IMR-90 (cell line): ENCODE data around the gene CALR3. TPM values are rescaled to one million over a fixed set of nuclear protein-coding genes. Genes with fewer than 3 reads are reported as not detected.
"Not testable (repeated sequence)": the region's sequence is repeated elsewhere in the genome, so short reads cannot be mapped to it uniquely, and the experiment has no call there.

ENCODE experiments used
- ATAC-seq: fragments of 200-7000 bp; cut with Tn5 transposase; 2 replicates; pipeline ENCODE4 v1.9.1; 2020; ENCODE audit warnings: low read depth, mild to moderate bottlenecking, moderate library complexity
- BruUV-seq: library from RNA; stranded (reverse); fragments of 400-500 nt; replicated peaks from 2 replicates; lab custom pipeline; 2021; lab: Mats Ljungman, UMichigan
- CTCF ChIA-PET: fragments of 300-600 bp; formaldehyde crosslinking; extraction: SDS; loops from one replicate; lab custom pipeline; 2021; ENCODE audit warnings: antibody characterized with exemption; lab: Yijun Ruan, JAX
- POLR2A ChIA-PET: fragments of 300-600 bp; sonication (Branson Sonifier 250); formaldehyde crosslinking; loops from one replicate; lab custom pipeline; 2022; ENCODE audit warnings: antibody characterized with exemption; ENCODE audit not compliant: unreplicated experiment; lab: Charles Lee
- DNase-seq: peaks from one replicate; pipeline ENCODE4 v3.0.0; 2013
- H2AFZ ChIP-seq: replicated peaks from 2 replicates; pipeline ENCODE3; 2013; ENCODE audit warnings: low read length, mild to moderate bottlenecking; ENCODE audit not compliant: poor library complexity
- H2AK5ac ChIP-seq: 2 replicates; pipeline ENCODE4 v1.6.1; 2013; ENCODE audit warnings: low read depth, low read length, inconsistent platforms
- H2AK9ac ChIP-seq: replicated peaks from 2 replicates; pipeline ENCODE3; 2013; ENCODE audit warnings: mild to moderate bottlenecking, low read depth, low read length, moderate library complexity; ENCODE audit not compliant: poor library complexity
- H2BK120ac ChIP-seq: 2 replicates; pipeline ENCODE4 v1.6.1; 2013; ENCODE audit warnings: low read depth, low read length, inconsistent platforms
- H2BK15ac ChIP-seq: 3 replicates; pipeline ENCODE4 v1.6.1; 2013; ENCODE audit warnings: low read depth, low read length, inconsistent platforms
- H2BK20ac ChIP-seq: 2 replicates; pipeline ENCODE4 v1.6.1; 2013; ENCODE audit warnings: low read depth, mild to moderate bottlenecking, inconsistent platforms, low read length, moderate library complexity
- H2BK5ac ChIP-seq: 2 replicates; pipeline ENCODE4 v1.6.1; 2013; ENCODE audit warnings: mild to moderate bottlenecking, low read depth, low read length, inconsistent platforms; ENCODE audit not compliant: poor library complexity, severe bottlenecking
- H3K14ac ChIP-seq: replicated peaks from 2 replicates; pipeline ENCODE4 v1.6.1; 2013; ENCODE audit warnings: low read depth, low read length, inconsistent platforms
- H3K18ac ChIP-seq: 2 replicates; pipeline ENCODE4 v1.6.1; 2013; ENCODE audit warnings: low read depth, low read length, control low read depth
- H3K23ac ChIP-seq: 2 replicates; pipeline ENCODE4 v1.6.1; 2013; ENCODE audit warnings: low read depth, low read length, inconsistent platforms
- H3K27ac ChIP-seq: 2 replicates; pipeline ENCODE4 v1.5.1; 2013; ENCODE audit warnings: mild to moderate bottlenecking, control low read depth, low read length; ENCODE audit not compliant: insufficient read depth
- H3K27me3 ChIP-seq: 2 replicates; pipeline ENCODE4 v1.6.1; 2013; ENCODE audit warnings: low read length; ENCODE audit not compliant: control insufficient read depth, insufficient read depth
- H3K36me3 ChIP-seq: 2 replicates; pipeline ENCODE4 v1.6.1; 2013; ENCODE audit warnings: low read length, mixed read lengths; ENCODE audit not compliant: control insufficient read depth, insufficient read depth
- H3K4ac ChIP-seq: 2 replicates; pipeline ENCODE4 v1.6.1; 2013; ENCODE audit warnings: low read depth, low read length, inconsistent platforms
- H3K4me1 ChIP-seq: 2 replicates; pipeline ENCODE4 v1.6.1; 2013; ENCODE audit warnings: low read length, mixed read lengths; ENCODE audit not compliant: control insufficient read depth, insufficient read depth
- H3K4me2 ChIP-seq: 2 replicates; pipeline ENCODE4 v1.6.1; 2013; ENCODE audit warnings: low read depth, mild to moderate bottlenecking, control low read depth, low read length, moderate library complexity
- H3K4me3 ChIP-seq: 2 replicates; pipeline ENCODE4 v1.5.1; 2013; ENCODE audit warnings: low read depth, mild to moderate bottlenecking, control low read depth, low read length, moderate library complexity; ENCODE audit not compliant: insufficient read depth
- H3K56ac ChIP-seq: 2 replicates; pipeline ENCODE4 v1.6.1; 2013; ENCODE audit warnings: low read length, inconsistent platforms; ENCODE audit not compliant: insufficient read depth; ENCODE audit errors: extremely low read depth
- H3K79me1 ChIP-seq, 2 experiments: 2 replicates each; pipeline ENCODE4 v1.6.1; 2013; ENCODE audit warnings: low read length in 2 of 2, inconsistent platforms in 1 of 2, low read depth in 1 of 2
- H3K9ac ChIP-seq: 2 replicates; pipeline ENCODE4 v1.6.1; 2013; ENCODE audit warnings: low read depth, low read length, control low read depth
- H3K9me1 ChIP-seq: 2 replicates; pipeline ENCODE4 v1.6.1; 2013; ENCODE audit warnings: low read length, inconsistent platforms; ENCODE audit not compliant: insufficient read depth
- H3K9me3 ChIP-seq: 2 replicates; pipeline ENCODE4 v1.6.1; 2013; ENCODE audit warnings: low read length; ENCODE audit not compliant: control insufficient read depth, insufficient read depth
- H4K20me1 ChIP-seq: 2 replicates; pipeline ENCODE4 v1.6.1; 2013; ENCODE audit warnings: low read length, inconsistent platforms; ENCODE audit not compliant: insufficient read depth
- H4K5ac ChIP-seq: 2 replicates; pipeline ENCODE4 v1.6.1; 2013; ENCODE audit warnings: mild to moderate bottlenecking, low read depth, low read length, control low read depth
- H4K8ac ChIP-seq, 2 experiments: 2 replicates each; pipeline ENCODE4 v1.6.1; 2013; ENCODE audit warnings: low read depth in 2 of 2, low read length in 2 of 2, control low read depth in 1 of 2, inconsistent platforms in 1 of 2
- H4K91ac ChIP-seq: 2 replicates; pipeline ENCODE4 v1.6.1; 2013; ENCODE audit warnings: low read depth, low read length, inconsistent platforms; ENCODE audit not compliant: insufficient read depth
- CEBPB ChIP-seq: IDR thresholded peaks from 2 replicates; pipeline ENCODE4 v1.6.1; 2012; ENCODE audit warnings: low read depth, low read length, improper control_type of control experiment
- MXI1 ChIP-seq: IDR thresholded peaks from 2 replicates; pipeline ENCODE4 v1.6.1; 2012; ENCODE audit warnings: low read depth, mild to moderate bottlenecking, low read length, moderate library complexity, borderline replicate concordance
- RCOR1 ChIP-seq: IDR thresholded peaks from 2 replicates; pipeline ENCODE4 v1.6.1; 2012; ENCODE audit warnings: mild to moderate bottlenecking, low read length, improper control_type of control experiment; ENCODE audit not compliant: insufficient replicate concordance
- USF2 ChIP-seq: fragments of 150-350 bp; IDR thresholded peaks from 2 replicates; pipeline ENCODE4 v1.6.1; 2017; ENCODE audit warnings: mild to moderate bottlenecking, antibody characterized with exemption, low read length, low read depth
- WGBS, 2 experiments: methylation state at CpG; one replicate each; pipeline versions ENCODE4 v1.1.5 to v1.1.7; 2013; ENCODE audit warnings: missing lambda C conversion rate in 2 of 2; ENCODE audit not compliant: insufficient read length in 1 of 2; ENCODE audit errors: extremely low coverage in 2 of 2; 5-methylcytosine and 5-hydroxymethylcytosine counted together
- dilution Hi-C: fragments of 300-500 bp; cut with HindIII; formaldehyde crosslinking; loops from one replicate; pipeline ENCODE4 v1.14.3; 2018; ENCODE audit warnings: low sequenced_read_pairs; ENCODE audit not compliant: unreplicated experiment
- in situ Hi-C: fragments of 300-500 bp; cut with MboI; formaldehyde crosslinking; loops from 3 replicates; pipeline ENCODE4 v1.14.3; 2019; ENCODE audit warnings: low sequenced_read_pairs, inconsistent platforms, mixed read lengths
- intact Hi-C: fragments of 100-400 bp; cut with micrococcal nuclease; formaldehyde crosslinking; loops from 2 replicates; pipeline ENCODE4 v1.10.0; 2022
- polyA plus RNA-seq, 3 experiments: library from polyadenylated mRNA; depleted of rRNA; stranded (reverse); fragments of >200 nt; gene quantifications; 2 replicates each; pipeline ENCODE4 v1.2.3, GENCODE V29; 2012; ENCODE audit warnings: low replicate concordance in 1 of 3
- total RNA-seq: library from RNA; depleted of rRNA; stranded (reverse); fragments of >200 nt; gene quantifications from 2 replicates; pipeline ENCODE4 v1.2.3, GENCODE V29; 2012

CALR3 gene
- total and polyA plus RNA-seq, 2 of the 4 experiments (the other 2 are of a cell fraction): not detected

- Histone ChIP-seq H3K4me3 (no peak overlapping the region), H3K9ac (no peak overlapping the region), H3K27ac (no peak overlapping the region), H2AFZ (no peak overlapping the region), H4K5ac (no peak overlapping the region), H2AK9ac (no peak overlapping the region), H3K9me1 (peaks cover 24% of the 10 kb centered on the region), H3K4me1 (peaks cover 16% of the 10 kb centered on the region), H2BK20ac (no peak overlapping the region), H3K27me3 (no peaks in the 10 kb centered on the region), H3K56ac (no peak overlapping the region), H3K4ac (no peak overlapping the region), H4K8ac (no peak overlapping the region), H2BK5ac (no peak overlapping the region), H3K23ac (no peak overlapping the region), H4K91ac (no peak overlapping the region), H2AK5ac (no peak overlapping the region), H3K79me1 (peaks cover 22 to 81% of the 10 kb centered on the region in 2 experiments), H3K18ac (no peak overlapping the region), H2BK15ac (no peak overlapping the region), H3K9me3 (no peaks in the 10 kb centered on the region), H3K36me3 (no peaks in the 10 kb centered on the region), H2BK120ac (no peak overlapping the region), H4K20me1 (peaks cover 58% of the 10 kb centered on the region), H3K14ac (no peak overlapping the region), H3K4me2 (no peak overlapping the region)
- BruUV-seq: no TSS peak
- dilution Hi-C loops: no loop called here
- CTCF ChIA-PET: no interaction called here
- ATAC-seq: no peak
- intact Hi-C loops: no loop called here
- in situ Hi-C loops: no loop called here
- POLR2A ChIA-PET: no interaction called here
- no CpG with 5 or more reads among the region's 6 CpGs for WGBS, 2 experiments
- DNase-seq: peak; percentile 19
- TF ChIP-seq RCOR1 (no peak), MXI1 (no peak), CEBPB (no peak), USF2 (peak; percentile 14; the same call in 1 of the 2 replicates)
Measured at GRCh38 chr19:16449330-16449961, 46.5 kb downstream of the CALR3 start.

GRCh38 chr19:16448872-16449271 lies 47.1 kb downstream of the CALR3 start:
- H3K9me3 ChIP-seq, H2AFZ ChIP-seq, H3K56ac ChIP-seq, H3K4me2 ChIP-seq, H3K14ac ChIP-seq, POLR2A ChIA-PET, H4K91ac ChIP-seq, H2BK5ac ChIP-seq, dilution Hi-C loops, H2BK20ac ChIP-seq, H3K36me3 ChIP-seq, in situ Hi-C loops, H3K4me3 ChIP-seq, H2AK5ac ChIP-seq, intact Hi-C loops, H3K27me3 ChIP-seq, DNase-seq, H3K23ac ChIP-seq, H3K27ac ChIP-seq, H2AK9ac ChIP-seq, H4K5ac ChIP-seq, CTCF ChIA-PET, H3K4ac ChIP-seq, H3K9ac ChIP-seq, H2BK120ac ChIP-seq, BruUV-seq, H3K18ac ChIP-seq, ATAC-seq, H2BK15ac ChIP-seq, H4K8ac ChIP-seq: not testable (repeated sequence)
- H4K20me1 ChIP-seq: peaks cover 57% of the 10 kb centered on the region
- H3K4me1 ChIP-seq: peaks cover 14% of the 10 kb centered on the region
- peaks cover 21 to 79% of the 10 kb centered on the region in 2 experiments for H3K79me1 ChIP-seq
- peaks cover 25% of the 10 kb centered on the region for H3K9me1 ChIP-seq
- no CpG with 5 or more reads among the region's 3 CpGs for WGBS, 2 experiments
